ENCODE results near the gene MEX3A.
"Not testable (repeated sequence)": the region's sequence is repeated elsewhere in the genome, so short reads cannot be mapped to it uniquely, and the experiment has no call there.

MEX3A gene

DNA sequence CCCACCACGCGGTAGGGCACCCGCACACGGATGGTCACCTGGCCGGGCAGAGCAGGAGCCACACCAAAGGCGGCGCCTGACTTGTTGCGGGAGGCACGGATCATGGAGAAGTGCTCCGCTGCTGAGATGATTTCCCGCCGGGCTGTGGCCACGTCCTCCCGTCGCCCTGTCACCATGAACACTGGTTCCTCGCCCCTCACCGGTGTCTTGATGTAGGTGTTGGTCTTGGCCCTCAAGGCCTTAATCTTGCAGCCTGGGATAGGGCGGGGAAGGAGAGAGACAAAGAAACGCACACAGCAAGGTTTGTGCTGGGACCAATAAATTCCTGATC lies 4.9 kb downstream of the MEX3A start:
- no peak for DNase-seq

- DNase-seq = no peak
These were observed 5.4 kb downstream of the MEX3A start for GRCh38 chr1:156076609-156077429.

- no peak for DNase-seq
These were observed 6.5 kb downstream of the MEX3A start for GRCh38 chr1:156075775-156076204.

DNA sequence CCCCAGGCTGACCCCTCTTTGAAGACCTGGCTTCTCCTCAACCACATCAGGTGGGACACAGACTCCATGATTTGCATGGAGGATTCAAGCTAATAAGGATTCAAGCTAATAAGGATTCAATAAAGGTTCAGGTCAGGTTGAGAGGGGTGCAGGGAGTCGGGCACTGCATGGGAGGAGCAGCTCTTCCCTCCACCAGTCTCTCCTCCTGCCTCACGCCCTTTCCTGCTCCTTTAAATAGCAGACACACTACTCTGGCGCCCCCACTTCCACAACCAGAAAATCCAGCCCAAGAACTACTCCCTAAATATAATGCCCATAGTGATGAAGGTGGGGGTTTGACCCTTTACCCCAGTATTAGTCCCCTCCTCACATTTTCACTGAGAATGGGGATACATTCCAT lies 7.1 kb downstream of the MEX3A start:
- DNase-seq = no peak

- DNase-seq = no peak
These were observed 7.6 kb downstream of the MEX3A start for GRCh38 chr1:156074661-156075060.

GRCh38 chr1:156073740-156074139 lies 8.5 kb downstream of the MEX3A start:
- no peak for DNase-seq

DNA sequence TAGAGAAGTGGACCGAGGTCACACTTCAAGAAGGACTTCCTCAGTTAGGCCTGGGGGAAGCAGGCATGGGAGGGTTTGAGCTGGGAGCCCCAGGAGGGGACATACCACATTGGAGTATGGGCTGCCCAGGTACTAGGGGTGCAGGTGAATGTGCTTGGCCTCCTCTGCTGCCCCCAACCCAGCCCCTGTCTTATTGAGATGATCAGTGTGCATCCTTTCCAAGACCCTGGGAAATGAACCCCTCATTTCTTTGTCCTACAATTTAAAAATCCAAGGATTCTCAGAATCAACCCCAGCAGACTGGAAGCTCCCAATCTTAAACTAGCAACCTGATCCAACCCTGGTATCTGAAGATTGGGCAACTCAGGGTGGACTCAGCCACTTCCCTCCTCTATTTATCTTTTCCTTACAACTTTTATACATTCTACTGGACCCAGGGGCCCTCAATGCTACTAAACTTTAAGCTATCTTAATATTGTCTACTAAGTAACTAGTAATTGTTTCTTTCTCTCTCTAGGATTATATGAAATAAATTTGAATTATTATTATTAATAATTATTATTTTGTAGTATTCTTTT lies 9.1 kb downstream of the MEX3A start:
- no peak for DNase-seq

GRCh38 chr1:156072251-156072650 lies 10.0 kb downstream of the MEX3A start:
- no peak for DNase-seq

- DNase-seq = not testable (repeated sequence)
These were observed 10.9 kb downstream of the MEX3A start for GRCh38 chr1:156071332-156071816.

DNA sequence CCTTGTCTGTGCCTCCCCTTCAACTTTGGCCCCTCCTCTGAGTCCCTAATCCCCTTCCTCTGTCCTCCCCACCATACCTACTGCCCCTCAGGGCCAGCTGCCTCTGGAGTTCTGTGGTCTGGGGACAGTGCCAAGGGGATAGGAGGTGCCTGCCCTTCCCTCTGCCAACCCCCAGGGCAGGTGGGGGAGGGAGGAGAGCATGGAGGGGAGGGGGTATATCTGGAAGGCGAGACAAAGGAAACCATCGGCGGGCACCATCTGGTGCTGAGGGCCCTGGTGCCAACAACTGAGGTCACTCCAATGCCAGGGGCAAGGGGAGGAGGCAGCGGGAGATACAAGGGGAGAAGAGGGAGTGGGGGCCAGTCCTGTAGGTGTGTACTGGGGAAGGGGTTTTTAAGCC lies 11.7 kb downstream of the MEX3A start:
- DNase-seq = no peak

GRCh38 chr1:156069490-156070455 lies 12.5 kb downstream of the MEX3A start:
- DNase-seq = no peak

GRCh38 chr1:156067262-156067661 lies 15.0 kb downstream of the MEX3A start:
- DNase-seq = no peak

DNA sequence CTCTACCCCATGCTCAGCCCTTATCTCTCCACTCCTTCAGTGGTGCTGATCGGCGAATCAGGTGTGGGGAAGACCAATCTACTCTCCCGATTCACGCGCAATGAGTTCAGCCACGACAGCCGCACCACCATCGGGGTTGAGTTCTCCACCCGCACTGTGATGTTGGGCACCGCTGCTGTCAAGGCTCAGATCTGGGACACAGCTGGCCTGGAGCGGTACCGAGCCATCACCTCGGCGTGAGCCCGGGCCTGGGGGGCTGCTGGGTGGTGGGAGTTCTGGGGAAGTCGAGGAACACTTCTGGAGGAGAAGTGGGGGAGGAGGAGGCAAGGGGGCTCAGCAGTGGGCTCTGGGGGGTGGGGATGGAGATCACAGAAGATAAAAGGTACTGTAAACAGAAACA lies 16.4 kb downstream of the MEX3A start:
- DNase-seq = no peak

- no peak for DNase-seq
These were observed 17.1 kb downstream of the MEX3A start for GRCh38 chr1:156065212-156065611.

DNA sequence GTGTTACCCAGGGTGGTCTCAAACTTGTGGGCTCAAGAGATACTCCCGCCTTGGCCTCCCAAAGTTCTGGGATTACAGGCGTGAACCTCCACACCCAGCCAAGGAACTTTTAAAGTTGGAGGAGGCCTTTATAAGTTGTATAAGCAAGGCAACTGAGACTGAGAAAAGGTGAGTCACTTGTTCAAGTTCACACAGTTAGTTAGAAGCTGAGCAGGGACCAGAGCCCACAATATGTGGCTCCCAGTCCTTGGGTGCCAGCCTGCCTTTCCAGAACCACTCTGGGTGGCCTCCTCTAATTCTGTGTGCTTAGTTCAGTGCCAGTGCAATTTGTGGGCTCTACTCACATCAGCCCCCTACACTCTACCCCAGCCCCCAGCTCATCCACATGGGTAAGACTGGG lies 17.6 kb downstream of the MEX3A start:
- DNase-seq = no peak

GRCh38 chr1:156063997-156064285 lies 18.3 kb downstream of the MEX3A start:
- no peak for DNase-seq

GRCh38 chr1:156062189-156062588 lies 20.1 kb downstream of the MEX3A start:
- DNase-seq = no peak

- DNase-seq = no peak
These were observed 21.2 kb downstream of the MEX3A start, which contains the start of gene RAB25 for GRCh38 chr1:156060937-156061636. RAB25 (plus strand) TSS chr1:156061160; CDS start chr1:156061401, 241 bp downstream.

GRCh38 chr1:156056326-156056849 lies 25.9 kb downstream of the MEX3A start:
- DNase-seq = no peak

DNA sequence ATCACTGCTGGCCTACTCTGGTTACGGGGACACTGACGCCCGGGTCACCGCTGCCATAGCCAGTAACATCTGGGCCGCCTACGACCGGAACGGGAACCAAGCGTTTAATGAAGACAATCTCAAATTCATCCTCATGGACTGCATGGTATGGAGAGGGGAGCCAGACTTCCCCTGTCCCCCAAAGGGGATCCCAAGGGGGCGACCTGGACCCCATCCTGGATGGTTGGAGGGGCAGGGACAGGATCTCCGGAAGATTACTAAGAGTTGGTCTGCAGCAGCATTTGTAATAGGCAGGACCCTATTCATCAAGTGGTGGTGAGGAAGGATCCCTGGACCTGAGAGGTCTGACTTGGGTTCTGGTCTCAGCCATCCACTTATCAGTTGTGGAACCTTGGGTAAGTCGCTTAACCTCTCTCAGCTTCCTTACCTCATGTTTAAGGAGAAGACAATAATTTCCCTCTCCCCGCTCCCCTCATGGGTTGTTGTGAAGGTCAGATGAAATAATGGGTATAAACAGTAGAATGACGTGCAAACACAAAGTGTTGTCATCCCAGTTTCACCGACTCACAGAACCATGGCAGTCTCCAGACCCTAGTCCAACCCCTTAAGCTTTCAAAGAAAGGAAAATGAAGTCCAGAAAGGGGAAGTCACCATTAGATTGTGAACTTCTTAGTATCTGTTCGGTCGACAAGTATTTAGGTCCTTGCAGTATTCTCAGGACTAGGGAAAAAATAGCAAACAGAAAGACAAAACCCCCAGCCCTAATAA lies 26.8 kb downstream of the MEX3A start:
- DNase-seq = no peak

DNA sequence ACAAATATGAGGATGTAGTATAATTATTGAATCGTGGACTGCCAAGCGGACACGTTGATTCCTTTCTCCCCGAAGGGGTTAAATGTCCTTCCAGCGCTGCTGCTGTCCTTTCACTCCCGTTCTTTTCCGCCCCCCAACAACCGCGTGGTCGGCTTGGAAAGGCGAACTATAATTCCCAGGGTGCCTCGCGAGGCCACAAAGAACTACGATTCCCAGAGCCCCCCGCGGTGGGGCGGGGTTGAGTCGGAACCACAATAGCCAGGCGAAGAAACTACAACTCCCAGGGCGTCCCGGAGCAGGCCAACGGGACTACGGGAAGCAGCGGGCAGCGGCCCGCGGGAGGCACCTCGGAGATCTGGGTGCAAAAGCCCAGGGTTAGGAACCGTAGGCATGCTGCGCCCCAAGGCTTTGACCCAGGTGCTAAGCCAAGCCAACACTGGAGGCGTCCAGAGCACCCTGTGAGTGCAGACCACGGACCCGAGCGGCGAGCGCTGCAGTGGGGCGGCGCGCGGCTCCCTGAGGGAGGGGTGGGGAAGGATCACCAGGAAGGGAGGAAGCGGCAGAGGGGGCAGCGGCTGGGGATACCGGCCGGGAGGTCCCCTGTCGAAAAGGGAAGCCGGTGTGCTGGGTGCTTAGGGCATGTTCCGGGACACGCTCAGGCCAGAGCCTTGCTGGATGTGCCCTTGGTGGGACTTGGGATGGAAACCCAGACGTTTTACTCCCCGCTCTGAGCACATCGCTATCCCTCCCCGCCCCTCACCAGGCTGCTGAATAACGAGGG lies 27.6 kb downstream of the MEX3A start, which contains the start of gene LAMTOR2:
Gene LAMTOR2, plus strand, starts transcription at position 283 of the 781 bp plus-strand sequence. Its CDS starts 108 bp downstream, at position 391.
- peak; percentile 90 to 97 (median 94) for DNase-seq

Measured in activated CD4-positive, CD25-positive, alpha-beta regulatory T cell (primary cell).